ENCODE results near the gene C5orf63.
"Not testable (repeated sequence)": the region's sequence is repeated elsewhere in the genome, so short reads cannot be mapped to it uniquely, and the experiment has no call there.

C5orf63 gene

DNA sequence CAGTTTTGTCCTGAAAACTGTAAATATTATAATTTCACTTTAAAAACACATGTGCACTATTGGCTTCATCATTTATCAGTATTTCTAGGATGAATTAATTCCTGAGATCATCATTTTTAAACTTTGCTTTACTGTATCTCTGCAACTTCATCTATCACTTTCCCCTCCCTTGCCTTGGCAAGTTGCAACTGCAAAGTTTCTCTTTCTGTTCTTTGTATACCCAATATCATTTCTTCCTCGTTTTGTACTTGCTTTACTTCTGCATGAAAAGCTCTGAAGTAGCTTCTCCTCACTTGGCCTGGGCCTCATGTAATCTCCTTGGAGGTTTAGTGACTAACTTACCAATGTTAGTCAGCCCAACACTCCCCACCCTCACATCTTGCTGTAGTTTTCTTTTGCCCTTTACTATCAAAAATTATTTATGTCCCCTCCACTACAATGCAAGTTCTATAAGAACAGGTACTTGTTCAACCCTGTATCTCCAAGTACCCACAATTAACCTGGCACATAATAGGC lies 12.8 kb downstream of the C5orf63 start:
- TF ChIP-seq, protein P1, sequence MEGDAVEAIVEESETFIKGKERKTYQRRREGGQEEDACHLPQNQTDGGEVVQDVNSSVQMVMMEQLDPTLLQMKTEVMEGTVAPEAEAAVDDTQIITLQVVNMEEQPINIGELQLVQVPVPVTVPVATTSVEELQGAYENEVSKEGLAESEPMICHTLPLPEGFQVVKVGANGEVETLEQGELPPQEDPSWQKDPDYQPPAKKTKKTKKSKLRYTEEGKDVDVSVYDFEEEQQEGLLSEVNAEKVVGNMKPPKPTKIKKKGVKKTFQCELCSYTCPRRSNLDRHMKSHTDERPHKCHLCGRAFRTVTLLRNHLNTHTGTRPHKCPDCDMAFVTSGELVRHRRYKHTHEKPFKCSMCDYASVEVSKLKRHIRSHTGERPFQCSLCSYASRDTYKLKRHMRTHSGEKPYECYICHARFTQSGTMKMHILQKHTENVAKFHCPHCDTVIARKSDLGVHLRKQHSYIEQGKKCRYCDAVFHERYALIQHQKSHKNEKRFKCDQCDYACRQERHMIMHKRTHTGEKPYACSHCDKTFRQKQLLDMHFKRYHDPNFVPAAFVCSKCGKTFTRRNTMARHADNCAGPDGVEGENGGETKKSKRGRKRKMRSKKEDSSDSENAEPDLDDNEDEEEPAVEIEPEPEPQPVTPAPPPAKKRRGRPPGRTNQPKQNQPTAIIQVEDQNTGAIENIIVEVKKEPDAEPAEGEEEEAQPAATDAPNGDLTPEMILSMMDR (conservative IDR thresholded peaks at IDR 0.05) = no peak
- TF ChIP-seq ZFX (IDR thresholded peaks at IDR 0.05) = no peak
- H3K27ac ChIP-seq = no peak overlapping the region

DNA sequence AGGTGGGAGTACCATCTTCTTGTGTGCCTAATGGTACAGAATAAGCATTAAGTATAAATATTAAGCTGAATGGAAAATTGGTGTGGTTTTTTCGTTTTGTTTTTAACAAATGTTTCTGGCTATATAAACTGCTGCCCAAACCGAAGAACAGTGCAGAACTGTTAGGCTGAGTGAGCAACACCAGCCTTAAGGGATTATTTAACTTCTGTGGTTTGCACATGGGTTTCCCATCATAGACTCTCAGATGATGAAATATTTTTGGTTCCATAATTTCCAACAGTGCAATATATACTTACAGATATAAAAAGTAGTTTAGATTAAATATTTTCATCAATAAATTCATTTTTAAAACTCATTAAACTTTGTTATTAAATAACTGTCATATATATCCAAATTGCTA lies 16.4 kb downstream of the C5orf63 start:
- TF ChIP-seq, protein P1 (conservative IDR thresholded peaks at IDR 0.05) = no peak
- no peak for TF ChIP-seq ZFX (IDR thresholded peaks at IDR 0.05)
- H3K27ac ChIP-seq = no peak overlapping the region

GRCh38 chr5:127055880-127056653 lies 17.2 kb downstream of the C5orf63 start:
- H3K27ac ChIP-seq = no peak overlapping the region
- no peak for TF ChIP-seq ZFX (IDR thresholded peaks at IDR 0.05)
- TF ChIP-seq, protein P1 (conservative IDR thresholded peaks at IDR 0.05) = no peak

- H3K27ac ChIP-seq = not testable (repeated sequence)
Measured at GRCh38 chr5:127053551-127053950, 19.8 kb downstream of the C5orf63 start.

- H3K27ac ChIP-seq = no peak overlapping the region
- TF ChIP-seq ZFX (IDR thresholded peaks at IDR 0.05) = no peak
- TF ChIP-seq, protein P1 (conservative IDR thresholded peaks at IDR 0.05) = no peak
Measured at GRCh38 chr5:127053049-127053448, 20.3 kb downstream of the C5orf63 start.

DNA sequence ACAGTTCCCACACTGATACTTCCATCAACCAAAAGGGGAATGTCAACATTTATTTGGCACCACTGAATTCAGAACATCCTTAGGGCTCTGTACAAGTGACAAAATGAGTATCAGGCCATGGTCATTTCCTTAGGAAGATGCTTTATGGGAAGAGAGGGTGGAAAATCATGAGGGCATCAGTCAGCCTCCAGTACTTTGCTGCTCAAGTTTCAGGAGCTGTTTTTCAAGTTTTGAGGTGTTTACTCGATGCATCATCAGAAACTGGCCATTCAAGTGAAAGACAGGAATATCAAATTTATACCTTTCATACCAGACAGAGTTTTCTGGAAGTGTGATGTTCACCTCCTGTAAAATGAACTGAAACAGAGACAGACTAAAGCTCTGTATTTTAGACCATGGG lies 21.7 kb downstream of the C5orf63 start:
- H3K27ac ChIP-seq = no peak overlapping the region
- no peak for TF ChIP-seq ZFX (IDR thresholded peaks at IDR 0.05)
- TF ChIP-seq, protein P1 (conservative IDR thresholded peaks at IDR 0.05) = no peak

DNA sequence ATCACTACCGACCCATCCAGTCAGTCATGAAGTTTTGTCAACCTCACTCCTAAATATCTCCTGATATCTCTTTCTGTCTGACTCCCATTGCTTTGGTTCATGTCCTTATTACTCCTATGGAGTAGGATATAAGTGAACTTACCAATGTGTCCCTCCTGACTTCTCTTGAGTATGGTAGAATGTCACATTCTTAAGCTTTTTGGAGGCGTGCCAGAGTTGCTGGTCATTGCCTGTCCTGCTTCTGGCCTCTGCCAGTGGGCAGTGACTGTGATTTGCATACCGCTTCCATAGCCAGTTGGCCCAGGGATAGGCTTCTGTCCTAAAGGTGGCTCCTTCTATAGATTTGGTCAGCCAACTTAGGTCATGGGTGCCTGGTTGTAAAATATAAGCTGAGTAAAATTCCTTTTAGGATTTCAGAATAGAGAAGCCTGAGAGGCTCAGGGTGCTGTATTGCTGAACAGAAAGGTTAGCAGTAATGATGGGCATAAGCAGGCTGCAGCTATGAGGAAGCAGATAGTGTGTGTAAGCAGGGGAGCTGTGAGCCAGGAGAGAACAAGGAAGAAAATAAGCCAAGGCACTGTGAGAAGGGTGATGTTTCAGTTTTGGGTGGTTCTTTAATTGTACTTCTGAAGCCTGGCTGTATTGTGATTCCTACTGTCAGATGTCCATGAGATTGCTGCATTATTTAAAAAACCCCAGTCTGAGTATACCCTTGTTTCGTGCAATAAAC lies 26.8 kb downstream of the C5orf63 start:
- TF ChIP-seq, protein P1 (conservative IDR thresholded peaks at IDR 0.05) = no peak
- TF ChIP-seq ZFX (IDR thresholded peaks at IDR 0.05) = no peak
- H3K27ac ChIP-seq = no peak overlapping the region
